Neuronal stem cell (in vitro differentiated cells): ENCODE results near the gene NAALADL2.
"Not testable (repeated sequence)": the region's sequence is repeated elsewhere in the genome, so short reads cannot be mapped to it uniquely, and the experiment has no call there.

Source experiments
- DNase-seq: peaks from one replicate; pipeline ENCODE4 v3.0.0-alpha.2; 2013; ENCODE audit warnings: low spot score
- H2AFZ ChIP-seq: one replicate; pipeline ENCODE4 v1.6.1; 2013; ENCODE audit warnings: mild to moderate bottlenecking, low read length, inconsistent platforms
- H2AK5ac ChIP-seq: 2 replicates; pipeline ENCODE4 v1.6.1; 2013; ENCODE audit warnings: low read depth, mild to moderate bottlenecking, inconsistent platforms, low read length, moderate library complexity, mixed read lengths
- H2BK120ac ChIP-seq: 2 replicates; pipeline ENCODE4 v1.6.1; 2013; ENCODE audit warnings: low read depth, mild to moderate bottlenecking, inconsistent platforms, low read length, moderate library complexity, mixed read lengths
- H2BK12ac ChIP-seq: one replicate; pipeline ENCODE4 v1.6.1; 2013; ENCODE audit warnings: low read length, inconsistent platforms
- H2BK15ac ChIP-seq: 2 replicates; pipeline ENCODE4 v1.6.1; 2013; ENCODE audit warnings: mild to moderate bottlenecking, low read length, inconsistent platforms, mixed read lengths
- H2BK5ac ChIP-seq: one replicate; pipeline ENCODE4 v1.6.1; 2013; ENCODE audit warnings: inconsistent platforms, mild to moderate bottlenecking, low read length, moderate library complexity
- H3K14ac ChIP-seq: one replicate; pipeline ENCODE4 v1.6.1; 2013; ENCODE audit warnings: low read length, inconsistent platforms
- H3K18ac ChIP-seq: 2 replicates; pipeline ENCODE4 v1.6.1; 2013; ENCODE audit warnings: low read length, inconsistent platforms
- H3K23ac ChIP-seq: 2 replicates; pipeline ENCODE4 v1.6.1; 2013; ENCODE audit warnings: low read depth, mild to moderate bottlenecking, mixed read lengths, low read length, inconsistent platforms; ENCODE audit not compliant: poor library complexity
- H3K27ac ChIP-seq: replicated peaks from 3 replicates; pipeline ENCODE4 v1.5.1; 2013; ENCODE audit warnings: low read length, inconsistent platforms
- H3K27me3 ChIP-seq, 3 experiments: 2 replicates each; pipeline ENCODE4 v1.6.1; 2013; ENCODE audit warnings: low read length in 3 of 3, mild to moderate bottlenecking in 2 of 3, inconsistent platforms in 1 of 3, low read depth in 1 of 3, mixed read lengths in 1 of 3, moderate library complexity in 1 of 3; ENCODE audit not compliant: control insufficient read depth in 3 of 3, insufficient read depth in 3 of 3
- H3K36me3 ChIP-seq, 2 donors: replicated peaks in 1 of 2; 2 replicates each; pipeline ENCODE4 v1.6.1; 2013; ENCODE audit warnings: low read length in 2 of 2; ENCODE audit not compliant: control insufficient read depth in 2 of 2, insufficient read depth in 2 of 2
- H3K4ac ChIP-seq: 2 replicates; pipeline ENCODE4 v1.6.1; 2013; ENCODE audit warnings: inconsistent platforms, mild to moderate bottlenecking, low read length, moderate library complexity
- H3K4me1 ChIP-seq, 2 donors: 1 replicate in 1 of 2; 2 replicates in 1 of 2; pipeline ENCODE4 v1.6.1; 2013; ENCODE audit warnings: low read length in 2 of 2, low read depth in 1 of 2; ENCODE audit not compliant: control insufficient read depth in 2 of 2, insufficient read depth in 1 of 2
- H3K4me2 ChIP-seq: one replicate; pipeline ENCODE4 v1.6.1; 2013; ENCODE audit warnings: mild to moderate bottlenecking, low read length, inconsistent platforms; ENCODE audit not compliant: insufficient read depth, poor library complexity, severe bottlenecking
- H3K4me3 ChIP-seq, 2 donors: 2 replicates each; pipeline ENCODE4 v1.5.1; 2013; ENCODE audit warnings: low read length in 2 of 2, mild to moderate bottlenecking in 2 of 2, inconsistent platforms in 1 of 2, moderate library complexity in 1 of 2
- H3K79me1 ChIP-seq: one replicate; pipeline ENCODE4 v1.6.1; 2013; ENCODE audit warnings: low read depth, mild to moderate bottlenecking, inconsistent platforms, low read length, moderate library complexity
- H3K9ac ChIP-seq: one replicate; pipeline ENCODE4 v1.6.1; 2013; ENCODE audit warnings: mild to moderate bottlenecking, low read depth, low read length, inconsistent platforms; ENCODE audit not compliant: poor library complexity
- H3K9me3 ChIP-seq, 2 donors: replicated peaks in 1 of 2; 2 replicates each; pipeline versions ENCODE3 to v1.6.1; 2013; ENCODE audit warnings: low read length in 2 of 2, mild to moderate bottlenecking in 2 of 2, inconsistent platforms in 1 of 2, low read depth in 1 of 2, mixed read lengths in 1 of 2, moderate library complexity in 1 of 2; ENCODE audit not compliant: control insufficient read depth in 2 of 2, insufficient read depth in 1 of 2
- H4K8ac ChIP-seq: one replicate; pipeline ENCODE4 v1.6.1; 2013; ENCODE audit warnings: low read depth, mild to moderate bottlenecking, inconsistent platforms, low read length, moderate library complexity
- H4K91ac ChIP-seq: one replicate; pipeline ENCODE4 v1.6.1; 2013; ENCODE audit warnings: low read length, low read depth, mild to moderate bottlenecking, inconsistent platforms; ENCODE audit not compliant: poor library complexity
- WGBS, 2 donors: extraction: QIAGEN DNeasy Blood & Tissue Kit; methylation state at CpG; one replicate each; pipeline ENCODE4 v1.1.7; 2013; ENCODE audit warnings: missing lambda C conversion rate in 2 of 2, mixed read lengths in 1 of 2; ENCODE audit not compliant: insufficient read length in 2 of 2, insufficient replicate concordance in 1 of 2; ENCODE audit errors: extremely low coverage in 2 of 2; 5-methylcytosine and 5-hydroxymethylcytosine counted together

The NAALADL2 gene

DNA sequence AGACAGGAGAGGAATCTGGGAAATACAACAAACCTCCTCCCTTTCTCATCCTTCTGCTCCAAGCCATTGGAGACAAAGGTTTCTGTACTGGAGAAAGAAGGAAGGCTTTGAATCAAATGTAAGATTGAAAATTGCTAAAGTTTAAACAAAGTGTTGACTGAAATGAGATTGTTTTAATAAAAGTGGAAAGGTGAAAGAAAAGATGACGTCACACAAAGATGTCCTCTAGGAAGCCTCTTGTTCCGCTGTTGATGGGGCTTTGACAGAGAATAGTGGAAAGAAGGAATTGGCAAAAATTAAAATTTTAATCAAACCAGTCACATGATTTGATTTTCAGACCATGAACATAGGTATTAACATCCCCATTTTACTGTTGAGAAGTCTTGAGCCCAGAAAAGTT, 967.6 kb downstream of the NAALADL2 start:
- no CpG with 5 or more reads among the region's 2 CpGs for WGBS, 2 donors
- no peaks in the 10 kb centered on the region for H3K9me3 ChIP-seq
- H3K79me1 ChIP-seq: no peaks in the 10 kb centered on the region
- H3K36me3 ChIP-seq: no peaks in the 10 kb centered on the region
- no peak overlapping the region for H2BK12ac ChIP-seq
- no peak overlapping the region for H4K8ac ChIP-seq
- H2AFZ ChIP-seq: no peak overlapping the region
- no peak overlapping the region for H3K23ac ChIP-seq
- no peak overlapping the region for H3K14ac ChIP-seq
- no peak overlapping the region for H2BK120ac ChIP-seq
- no peaks in the 10 kb centered on the region for H3K27me3 ChIP-seq
- no peak overlapping the region for H2BK15ac ChIP-seq
- H3K4me2 ChIP-seq: no peak overlapping the region
- no peak overlapping the region for H4K91ac ChIP-seq
- no peak for DNase-seq
- no peak overlapping the region for H3K4ac ChIP-seq
- H2AK5ac ChIP-seq: no peak overlapping the region
- H3K9ac ChIP-seq: no peak overlapping the region
- H2BK5ac ChIP-seq: no peak overlapping the region
- no peak overlapping the region for H3K27ac ChIP-seq
- no peak overlapping the region for H3K18ac ChIP-seq
- no peak overlapping the region for H3K4me3 ChIP-seq
- H3K4me1 ChIP-seq: no peaks in the 10 kb centered on the region

GRCh38 chr3:175829809-175830208, 970.7 kb downstream of the NAALADL2 start:
- no CpG with 5 or more reads among the region's 8 CpGs for WGBS, 2 donors
- not testable (repeated sequence) for H4K8ac ChIP-seq, H3K4me2 ChIP-seq

GRCh38 chr3:175835763-175836162, 976.6 kb downstream of the NAALADL2 start:
- H3K4ac ChIP-seq, DNase-seq: not testable (repeated sequence)

More at GRCh38 chr3:175829809-175830208, 970.7 kb downstream of the NAALADL2 start:
- not testable (repeated sequence) for H3K14ac ChIP-seq, H3K27me3 ChIP-seq, H3K79me1 ChIP-seq, H2BK15ac ChIP-seq, H2BK12ac ChIP-seq, H3K4me3 ChIP-seq, H4K91ac ChIP-seq, H2AFZ ChIP-seq, H3K4ac ChIP-seq, H2BK120ac ChIP-seq, H2BK5ac ChIP-seq, H3K9me3 ChIP-seq, H3K27ac ChIP-seq, H3K4me1 ChIP-seq, H3K36me3 ChIP-seq, H3K9ac ChIP-seq, H2AK5ac ChIP-seq, DNase-seq, H3K23ac ChIP-seq, H3K18ac ChIP-seq

GRCh38 chr3:175836617-175837016, 977.5 kb downstream of the NAALADL2 start:
- DNase-seq: no peak
- Histone ChIP-seq H3K4me2 (no peak overlapping the region), H3K36me3 (no peaks in the 10 kb centered on the region), H3K79me1 (no peaks in the 10 kb centered on the region), H3K27ac (no peak overlapping the region), H3K23ac (no peak overlapping the region), H3K14ac (no peak overlapping the region), H3K9me3 (no peaks in the 10 kb centered on the region), H3K4ac (no peak overlapping the region), H3K4me3 (no peak overlapping the region), H4K91ac (no peak overlapping the region), H3K4me1 (no peaks in the 10 kb centered on the region), H3K9ac (no peak overlapping the region), H3K18ac (no peak overlapping the region), H2AK5ac (no peak overlapping the region), H2BK5ac (no peak overlapping the region), H2BK15ac (no peak overlapping the region), H2BK120ac (no peak overlapping the region), H3K27me3 (no peaks in the 10 kb centered on the region), H2BK12ac (no peak overlapping the region), H2AFZ (no peak overlapping the region), H4K8ac (no peak overlapping the region)
- no CpG with 5 or more reads among the region's 4 CpGs for WGBS, 2 donors

More at GRCh38 chr3:175835763-175836162, 976.6 kb downstream of the NAALADL2 start:
- H3K4me3 ChIP-seq, H3K36me3 ChIP-seq, H2AFZ ChIP-seq, H3K79me1 ChIP-seq, H4K8ac ChIP-seq, H3K14ac ChIP-seq, H3K18ac ChIP-seq, H2BK15ac ChIP-seq, H3K4me1 ChIP-seq, H2BK120ac ChIP-seq, H3K9ac ChIP-seq, H3K9me3 ChIP-seq, H4K91ac ChIP-seq, H3K27me3 ChIP-seq, H2BK5ac ChIP-seq, H3K23ac ChIP-seq, H3K4me2 ChIP-seq, H2BK12ac ChIP-seq, H3K27ac ChIP-seq, H2AK5ac ChIP-seq: not testable (repeated sequence)
- no CpG with 5 or more reads among the region's 6 CpGs for WGBS, 2 donors
